ENCODE measurements around the gene TNFAIP8L2. TPM values are rescaled to one million over a fixed set of nuclear protein-coding genes. Genes with fewer than 3 reads are reported as not detected.
"Not testable (repeated sequence)": the region's sequence is repeated elsewhere in the genome, so short reads cannot be mapped to it uniquely, and the experiment has no call there.

TNFAIP8L2 gene
- total RNA-seq, 2 donors from 2014 or later: 14.7 to 17.1 TPM

- not testable (repeated sequence) for H3K27ac Mint-ChIP-seq; H3K4me3 Mint-ChIP-seq; DNase-seq; H3K9me3 Mint-ChIP-seq; H3K27me3 Mint-ChIP-seq (ENCODE audit: low read depth); ATAC-seq (replicated peaks in 1 of 2)
- Mint-ChIP-seq H3K4me1 (ENCODE audit: low read depth) (peaks cover 52% of the 10 kb centered on the region), H3K36me3 (ENCODE audit: insufficient read depth in 2 of 2) (peaks cover 2 to 28% of the 10 kb centered on the region in 2 donors)
Measured at GRCh38 chr1:151205381-151205965, 49.0 kb downstream of the TNFAIP8L2 start.

Other genes with a start within 250 kb of the TNFAIP8L2 start
- gene SETDB1, start 230.3 kb upstream of the TNFAIP8L2 start, total RNA-seq: 10 to 100 TPM; 60.4 to 70.1 TPM
- 100 to 1,000 TPM; 184 to 185 TPM for gene CERS2, start 181.8 kb upstream of the TNFAIP8L2 start, total RNA-seq
- under 1 TPM in 1 of 2 donors, not detected in 1; 0.21 TPM for gene ANXA9, start 174.4 kb upstream of the TNFAIP8L2 start, total RNA-seq
- 10 to 100 TPM; 10.9 to 11.9 TPM for gene MINDY1, start 149.7 kb upstream of the TNFAIP8L2 start, total RNA-seq
- 10 to 100 TPM; 18.1 to 20.1 TPM for gene PRUNE1, start 148.2 kb upstream of the TNFAIP8L2 start, total RNA-seq
- gene BNIPL, start 120.1 kb upstream of the TNFAIP8L2 start, total RNA-seq: 1 to 10 TPM; 2.8 to 5.3 TPM
- gene C1orf56, start 108.9 kb upstream of the TNFAIP8L2 start, total RNA-seq: 1 to 10 TPM; 2.1 to 3.1 TPM
- gene CDC42SE1, start 97.0 kb upstream of the TNFAIP8L2 start, total RNA-seq: 100 to 1,000 TPM; 210 to 220 TPM
- gene MLLT11, start 96.3 kb upstream of the TNFAIP8L2 start, total RNA-seq: 1 to 10 TPM; 5.3 to 5.6 TPM
- 10 to 100 TPM; 22.7 to 29.1 TPM for gene GABPB2, start 85.9 kb upstream of the TNFAIP8L2 start, total RNA-seq
- gene SEMA6C, start 10.0 kb upstream of the TNFAIP8L2 start, total RNA-seq: 1 to 10 TPM; 1.9 to 4.3 TPM
- 1 to 10 TPM; 5.2 to 6.1 TPM for gene LYSMD1, start 9.3 kb downstream of the TNFAIP8L2 start, total RNA-seq
- gene SCNM1, start 9.5 kb downstream of the TNFAIP8L2 start, total RNA-seq: 100 to 1,000 TPM in 1 of 2 donors, 10 to 100 TPM in 1; 87.1 to 103 TPM
- gene TMOD4, start 19.3 kb downstream of the TNFAIP8L2 start, total RNA-seq: 1 to 10 TPM; 1.8 to 3.2 TPM
- gene VPS72, start 33.5 kb downstream of the TNFAIP8L2 start, total RNA-seq: 10 to 100 TPM; 77.8 to 94.1 TPM
- gene PIP5K1A, start 41.9 kb downstream of the TNFAIP8L2 start, total RNA-seq: 10 to 100 TPM; 77.5 to 80.3 TPM
- gene PSMD4, start 98.1 kb downstream of the TNFAIP8L2 start, total RNA-seq: 100 to 1,000 TPM; 168 to 205 TPM
- gene ZNF687, start 125.7 kb downstream of the TNFAIP8L2 start, total RNA-seq: 10 to 100 TPM; 39.9 to 40.3 TPM
- gene PI4KB, start 170.8 kb downstream of the TNFAIP8L2 start, total RNA-seq: 10 to 100 TPM; 64.8 to 71.4 TPM
- 10 to 100 TPM; 67.6 to 95.4 TPM for gene RFX5, start 190.6 kb downstream of the TNFAIP8L2 start, total RNA-seq
- not detected for gene SELENBP1, start 216.1 kb downstream of the TNFAIP8L2 start, total RNA-seq
- gene PSMB4, start 242.9 kb downstream of the TNFAIP8L2 start, total RNA-seq: 100 to 1,000 TPM; 297 to 301 TPM

Measured in activated T-cell treated with anti-CD3 and anti-CD28 coated beads, Interleukin-2, amount 50 U/mL, for 72 hours (primary cell).